HG03342 (cell line): ENCODE results near the gene AMACR.

Experiments used
- ATAC-seq: cut with Tn5 transposase; IDR thresholded peaks from one replicate; pipeline ENCODE4 v1.9.1; 2021; ENCODE audit warnings: mild to moderate bottlenecking, moderate library complexity; ENCODE audit not compliant: unreplicated experiment

Gene AMACR

GRCh38 chr5:34007621-34008600 is at the start of gene AMACR:
Gene AMACR (minus strand): TSS chr5:34008050. CDS start chr5:34008019, 31 bp downstream.
- peak; percentile 94 for ATAC-seq

DNA sequence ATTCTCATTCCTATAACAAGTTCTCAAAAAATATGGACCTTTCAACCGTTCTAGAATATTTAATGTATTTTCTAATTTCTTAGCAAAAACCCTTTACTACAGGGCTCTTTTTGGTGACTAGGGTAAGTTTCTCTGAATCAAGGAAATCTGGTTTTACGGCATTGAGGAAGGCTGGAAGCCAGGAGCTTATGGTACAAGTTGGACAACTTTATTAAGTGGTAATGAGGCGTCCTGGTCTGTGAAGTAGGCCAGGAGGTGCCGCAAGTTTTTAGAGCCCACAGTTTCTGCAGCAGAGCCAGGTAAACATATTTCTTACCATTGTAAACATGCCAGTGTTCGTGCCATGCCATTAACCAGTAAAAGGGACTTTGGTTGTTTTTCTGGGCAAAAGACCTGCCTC is 49.7 kb upstream of the AMACR start:
- no peak for ATAC-seq

DNA sequence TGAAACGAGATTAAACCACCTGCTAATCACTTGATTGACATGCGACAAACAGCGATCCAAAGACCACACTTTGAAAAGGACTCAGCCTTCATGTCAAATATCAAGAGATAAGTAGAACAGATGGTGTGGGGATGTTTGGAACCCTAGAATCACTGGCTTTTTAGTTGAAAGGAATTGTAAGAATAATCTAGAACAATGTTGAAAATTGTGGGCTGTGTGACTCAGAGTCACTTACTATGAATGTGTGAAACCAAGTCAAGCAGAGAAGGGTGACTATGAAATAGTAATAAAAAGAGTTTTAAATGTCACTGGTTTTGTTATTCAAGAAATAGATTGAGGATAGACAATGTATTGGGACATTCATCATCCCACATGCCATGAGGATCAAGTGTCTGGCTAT is 49.3 kb upstream of the AMACR start:
- no peak for ATAC-seq

GRCh38 chr5:34055667-34056066 is 47.8 kb upstream of the AMACR start:
- ATAC-seq, result no peak

- ATAC-seq, result no peak
Measured at GRCh38 chr5:34054400-34054729, 46.5 kb upstream of the AMACR start.

DNA sequence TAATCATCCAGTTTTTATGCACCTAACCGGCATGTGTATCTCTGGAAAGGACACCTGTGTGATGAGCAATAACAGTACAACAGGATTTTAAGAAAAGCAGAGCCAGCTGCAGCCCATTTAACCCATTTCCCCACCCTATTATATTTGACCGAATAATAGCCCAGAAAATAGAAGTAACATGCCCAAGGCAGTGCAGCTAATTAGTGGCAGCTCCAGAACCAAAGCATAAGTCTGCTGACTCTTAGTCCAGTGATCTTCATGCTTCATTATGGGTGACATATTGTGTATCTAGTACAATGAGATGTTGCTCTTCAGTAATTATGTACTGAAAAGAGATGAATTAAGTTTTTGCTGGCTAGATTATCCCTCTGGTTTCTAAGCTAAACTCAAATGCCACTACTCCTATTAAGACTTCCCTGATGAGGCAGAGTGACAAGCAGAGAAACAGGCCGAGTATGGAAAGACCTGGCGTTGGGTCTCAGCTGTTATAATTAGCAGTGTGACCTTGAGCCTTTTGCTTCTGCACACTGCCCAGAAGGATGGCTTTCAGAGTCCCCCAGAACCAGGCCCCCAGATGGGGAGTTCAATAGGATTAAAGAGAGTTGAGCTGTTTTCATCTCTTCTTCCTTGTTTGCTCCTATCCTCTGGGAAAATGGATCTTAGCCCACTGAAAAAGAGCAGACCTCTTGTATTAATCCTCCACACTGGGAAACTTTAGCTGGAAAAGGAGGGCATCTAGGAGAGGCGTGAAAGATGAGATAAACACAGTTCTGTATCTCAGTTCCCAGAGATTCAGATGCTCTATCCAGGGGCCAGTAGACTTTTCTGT is 45.9 kb upstream of the AMACR start:
- ATAC-seq, result no peak

GRCh38 chr5:34053133-34053532 is 45.3 kb upstream of the AMACR start:
- no peak for ATAC-seq

- ATAC-seq, result no peak
Measured at GRCh38 chr5:34051374-34051980, 43.6 kb upstream of the AMACR start.

GRCh38 chr5:34047774-34048572 is 40.1 kb upstream of the AMACR start:
- no peak for ATAC-seq

GRCh38 chr5:34047143-34047542 is 39.3 kb upstream of the AMACR start:
- ATAC-seq, result no peak

- no peak for ATAC-seq
Measured at GRCh38 chr5:34045996-34046395, 38.1 kb upstream of the AMACR start.

DNA sequence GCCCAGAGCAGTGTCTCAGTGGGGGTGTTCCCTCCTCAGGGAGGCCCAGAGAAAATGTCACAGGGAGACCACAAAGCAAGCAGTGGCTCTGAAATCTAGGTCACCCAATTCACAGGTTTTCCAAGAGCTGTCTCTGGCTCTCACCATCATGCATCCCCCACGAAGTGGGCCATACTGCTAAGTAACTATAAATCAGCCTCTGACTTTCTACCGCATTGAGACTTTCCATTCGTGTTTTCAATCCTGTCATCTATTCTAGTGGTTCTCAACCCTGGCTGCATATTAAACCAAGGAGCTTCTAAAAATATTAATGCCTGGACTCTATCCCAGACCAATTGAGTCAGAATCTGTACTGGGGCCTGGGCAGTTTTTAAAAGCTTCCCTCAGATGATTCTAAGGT is 37.2 kb upstream of the AMACR start:
- ATAC-seq, result no peak

DNA sequence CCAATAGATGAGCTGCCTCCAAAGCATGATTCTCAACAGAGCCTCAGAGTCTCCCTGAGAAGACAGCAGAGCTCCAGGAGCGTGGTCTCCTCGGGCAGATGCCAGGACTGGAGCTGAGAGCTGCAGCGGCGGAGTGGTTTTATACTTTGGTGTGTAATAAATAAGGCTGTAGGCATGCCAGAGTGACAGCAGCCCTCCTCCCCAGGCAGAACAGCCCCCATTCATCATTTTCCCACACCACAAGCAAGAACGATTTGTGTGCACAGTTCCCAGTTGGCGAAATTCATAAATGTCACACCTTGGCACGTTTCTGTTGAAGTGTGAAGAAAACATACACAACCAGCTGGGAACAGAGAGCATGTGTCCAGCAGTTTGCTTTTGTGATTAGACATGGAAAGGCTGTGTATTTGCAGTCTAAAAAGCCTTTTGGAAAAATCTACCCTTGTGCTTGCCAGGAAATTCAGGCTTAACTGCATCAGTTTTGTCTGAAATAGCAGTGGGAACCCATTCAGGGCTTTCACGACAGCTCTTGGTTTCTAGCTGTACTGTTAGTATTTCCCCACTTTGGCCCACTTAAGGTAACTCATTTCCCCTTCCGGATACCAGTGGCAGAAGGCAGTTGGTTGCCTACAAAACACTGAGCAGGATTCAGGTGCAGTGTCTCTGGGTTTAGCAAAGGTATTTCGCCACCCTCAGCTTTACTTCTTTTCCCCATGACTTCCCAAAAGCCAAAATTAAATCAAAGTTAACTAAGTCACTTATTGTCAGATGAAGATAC is 35.4 kb upstream of the AMACR start, which contains the start of gene C1QTNF3:
TSS of gene C1QTNF3 (minus strand) at position 115 of the 778 bp plus-strand sequence. CDS start at position 27, 88 bp downstream.
- no peak for ATAC-seq

GRCh38 chr5:34042321-34042720 is 34.5 kb upstream of the AMACR start:
- ATAC-seq, result peak; percentile 58

DNA sequence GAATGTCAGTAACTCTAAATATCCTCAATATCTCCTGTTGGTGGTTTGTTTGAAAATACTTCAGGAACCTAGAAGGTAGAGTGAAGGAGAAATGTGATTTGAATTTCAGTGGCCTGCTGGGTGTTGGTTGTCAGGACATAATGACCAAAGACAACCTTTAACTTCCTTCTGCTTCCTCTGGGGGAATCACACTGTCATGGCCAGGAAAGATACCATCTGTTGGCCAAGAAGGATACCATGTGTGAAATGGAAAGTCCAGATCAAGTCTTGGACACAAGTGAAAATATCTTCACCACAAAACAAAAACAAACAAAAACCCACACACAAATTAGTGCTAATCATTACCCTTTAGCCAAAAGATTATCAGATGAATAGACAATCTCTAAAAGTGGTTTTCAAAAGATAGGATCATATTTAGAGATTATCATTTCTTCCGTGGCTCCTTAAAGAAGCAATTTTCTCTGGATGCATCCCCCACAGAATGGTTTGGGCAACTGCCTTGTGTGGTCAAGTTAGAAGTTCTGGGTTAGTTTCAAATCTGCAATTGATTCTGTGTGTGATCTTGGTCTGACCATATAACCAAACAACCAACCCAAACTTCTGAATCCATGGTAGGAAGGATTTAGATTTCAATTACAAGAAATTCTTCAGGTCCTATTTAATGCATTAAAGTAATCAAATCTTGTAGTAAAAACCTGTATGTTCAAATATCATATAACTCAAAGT is 33.6 kb upstream of the AMACR start:
- no peak for ATAC-seq

- no peak for ATAC-seq
Measured at GRCh38 chr5:34040472-34040871, 32.6 kb upstream of the AMACR start.

DNA sequence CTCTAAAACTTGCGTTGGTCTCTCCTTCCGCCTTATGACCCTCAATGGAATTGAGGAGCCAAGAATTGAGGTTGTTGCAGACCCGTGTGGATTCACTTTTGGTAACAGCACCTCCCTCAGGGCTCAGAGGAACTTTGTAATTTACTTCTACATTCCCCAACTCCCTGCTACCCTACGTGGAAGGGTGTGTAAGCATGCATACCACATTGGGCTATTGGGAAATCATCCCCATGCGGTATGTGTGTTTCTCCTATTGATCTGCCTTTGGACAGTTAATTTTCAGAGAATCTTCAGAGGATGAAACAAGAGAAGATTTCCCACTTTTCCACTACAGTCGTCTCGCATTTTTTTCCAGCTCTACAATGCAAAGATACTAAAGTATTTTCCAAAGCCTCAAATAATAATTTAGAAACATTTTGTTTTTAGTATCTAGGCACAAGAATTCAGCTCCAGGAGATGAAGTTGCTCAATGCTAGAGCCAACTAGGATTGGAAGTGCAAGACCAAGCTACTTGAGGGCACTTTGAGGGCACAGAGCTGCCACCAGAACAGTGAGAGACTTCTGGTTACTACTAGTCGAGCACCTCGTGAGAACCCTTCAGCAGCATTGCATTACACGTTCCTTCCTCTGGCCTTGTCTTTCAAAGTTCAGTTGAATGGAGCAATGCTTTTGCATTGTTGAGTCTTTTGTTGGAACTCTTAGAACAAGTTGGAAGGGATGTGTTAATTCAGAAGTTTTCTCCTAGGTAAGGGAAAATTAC is 31.7 kb upstream of the AMACR start:
- ATAC-seq, result no peak

DNA sequence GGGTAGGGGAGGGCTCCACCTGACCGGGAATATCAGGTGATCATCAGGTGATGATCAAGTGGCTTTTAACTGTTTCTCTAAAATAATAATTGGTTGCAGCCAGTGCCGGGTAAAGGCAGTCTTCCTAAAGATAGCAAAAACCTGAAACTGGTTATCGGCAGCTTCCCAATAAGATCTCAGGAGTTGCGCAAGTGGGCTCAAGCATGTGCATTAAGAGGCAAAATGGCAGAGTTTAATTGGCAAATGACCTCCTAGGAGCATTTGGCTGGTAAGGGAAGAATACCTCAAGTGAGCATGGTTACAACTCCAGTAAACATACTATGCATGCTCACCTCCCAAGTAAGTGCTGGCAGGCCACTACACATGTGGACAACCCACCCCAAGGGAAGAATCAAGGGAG is 31.0 kb upstream of the AMACR start:
- no peak for ATAC-seq
